Right kidney (tissue), 1 donor: ENCODE data around the gene RAPGEF5.

ENCODE experiments used
- DNase-seq: peaks from one replicate; pipeline ENCODE4 v3.0.0-alpha.2; 2016

RAPGEF5 gene

DNA sequence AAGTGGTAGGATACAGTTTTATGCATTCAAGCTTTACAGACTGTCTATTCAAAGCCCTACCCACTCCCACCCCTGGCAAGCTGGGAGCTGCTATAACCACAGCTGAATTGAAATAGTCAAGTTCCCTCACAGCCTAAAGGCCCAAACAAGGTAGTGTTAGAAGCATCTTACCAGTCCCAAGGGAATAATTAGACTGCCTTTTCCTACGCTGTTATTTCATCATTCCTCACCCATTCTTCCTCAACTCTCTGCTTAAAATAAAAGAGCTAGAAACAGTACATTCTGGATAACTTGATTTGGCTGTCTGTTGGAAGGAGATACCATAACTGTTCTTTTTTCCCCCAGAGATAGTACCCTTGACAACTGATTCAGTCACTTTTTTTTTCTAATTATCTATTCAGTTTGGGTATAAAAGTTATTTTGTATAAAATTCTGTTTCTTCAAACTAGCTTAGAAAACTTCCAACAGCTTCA, 54.0 kb downstream of the RAPGEF5 start:
- DNase-seq, result no peak

- DNase-seq, result no peak
Observed at GRCh38 chr7:22302193-22302592, 54.8 kb downstream of the RAPGEF5 start.

- no peak for DNase-seq
Observed at GRCh38 chr7:22301790-22302189, 55.2 kb downstream of the RAPGEF5 start.

GRCh38 chr7:22300839-22301238, 56.1 kb downstream of the RAPGEF5 start:
- no peak for DNase-seq

DNA sequence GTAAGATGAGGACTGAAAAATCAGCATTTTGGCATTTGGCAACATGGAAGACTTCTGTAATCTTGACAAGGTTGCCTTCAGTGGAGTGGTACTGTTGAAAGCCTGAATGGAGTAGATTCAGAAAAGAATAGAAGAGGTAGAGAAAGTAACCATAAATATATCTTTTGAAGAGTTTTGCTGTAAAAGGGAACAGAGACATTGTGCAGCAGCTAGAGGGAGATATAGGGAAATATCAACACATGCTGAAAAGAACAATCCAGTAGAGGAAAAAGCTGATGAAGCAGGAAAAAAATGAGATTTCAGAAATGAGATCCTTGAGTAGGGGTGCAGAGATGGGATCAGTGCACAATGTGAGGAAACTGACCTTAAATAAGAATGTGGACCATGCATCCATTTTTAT, 60.0 kb downstream of the RAPGEF5 start:
- no peak for DNase-seq

- no peak for DNase-seq
Observed at GRCh38 chr7:22296265-22296566, 60.7 kb downstream of the RAPGEF5 start.

- DNase-seq, result no peak
Observed at GRCh38 chr7:22295402-22296264, 61.3 kb downstream of the RAPGEF5 start.

DNA sequence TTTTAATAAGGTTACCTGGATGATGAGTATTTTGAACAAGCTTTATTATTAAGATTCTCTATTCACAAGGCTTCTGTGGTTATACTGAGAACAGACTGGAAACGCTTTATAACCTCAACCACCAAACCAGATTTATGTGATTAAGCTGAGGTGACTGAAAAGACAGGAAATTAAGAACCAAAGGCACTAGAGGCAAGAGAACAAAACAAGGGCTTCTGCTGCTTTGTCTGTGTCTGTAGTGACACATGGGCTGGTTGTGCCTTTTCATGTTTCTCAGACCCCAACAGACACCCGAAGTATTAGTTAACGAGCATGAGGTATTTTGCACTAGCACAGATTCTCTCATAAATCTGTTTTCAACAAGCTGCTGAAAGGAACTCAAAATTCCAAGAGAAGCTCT, 64.4 kb downstream of the RAPGEF5 start:
- DNase-seq, result no peak

DNA sequence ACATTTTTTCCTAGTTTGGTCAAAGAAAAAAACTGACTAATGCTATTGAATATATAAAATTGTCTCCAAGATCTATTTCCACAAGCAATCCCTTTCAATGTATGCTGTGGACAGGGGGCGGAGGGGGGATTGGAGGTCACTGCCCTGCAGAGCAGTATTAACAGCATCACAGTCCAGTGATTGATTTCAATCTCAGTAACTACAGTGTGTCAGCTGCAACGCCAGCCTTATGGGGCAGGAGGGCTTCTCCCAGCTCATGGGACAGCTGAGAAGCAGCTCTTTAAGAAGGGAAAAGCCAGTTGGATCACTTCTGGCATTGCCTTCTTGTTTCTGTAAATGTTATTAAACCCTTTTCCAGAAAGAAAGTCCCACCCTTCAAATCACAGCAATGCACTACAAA, 65.0 kb downstream of the RAPGEF5 start:
- no peak for DNase-seq

DNA sequence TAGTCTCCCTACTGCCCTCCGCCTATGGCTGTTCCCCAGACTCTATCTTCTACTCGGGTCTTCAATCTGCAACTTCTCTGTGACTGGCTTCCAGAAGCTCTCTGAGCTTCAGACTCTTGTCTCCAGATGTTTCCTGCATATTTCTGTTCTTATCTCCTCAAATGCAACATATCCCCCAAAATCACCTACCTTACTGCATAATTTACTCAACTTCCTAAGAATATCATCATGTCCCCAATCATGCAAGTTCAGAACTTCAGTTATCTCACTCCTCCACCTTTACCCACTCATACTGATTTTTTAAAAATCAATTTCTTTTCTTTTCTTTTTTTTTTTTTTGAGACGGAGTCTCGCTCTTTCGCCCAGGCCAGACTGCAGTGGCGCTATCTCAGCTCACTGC, 68.8 kb downstream of the RAPGEF5 start:
- DNase-seq, result no peak

GRCh38 chr7:22287412-22287811, 69.5 kb downstream of the RAPGEF5 start:
- no peak for DNase-seq

DNA sequence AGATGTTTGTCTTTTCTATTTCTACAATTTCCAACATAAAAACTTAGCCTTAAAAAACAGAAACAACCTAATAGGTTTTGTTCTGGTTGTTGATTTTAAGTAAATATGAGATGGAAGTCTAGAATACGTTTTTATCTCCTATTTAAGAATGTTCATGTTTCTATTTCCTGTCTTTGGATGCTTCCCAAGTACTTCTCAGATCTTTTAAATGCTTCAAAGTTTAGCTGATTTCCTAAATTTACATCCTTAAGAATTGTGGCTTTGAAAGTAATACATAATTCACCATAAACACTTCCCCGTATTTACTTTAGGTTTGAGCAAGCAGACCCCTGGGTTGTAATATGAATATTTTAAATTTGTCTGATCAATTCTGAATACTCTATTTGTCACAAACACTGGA, 70.5 kb downstream of the RAPGEF5 start:
- DNase-seq, result no peak

GRCh38 chr7:22281481-22281880, 75.5 kb downstream of the RAPGEF5 start:
- DNase-seq, result no peak

DNA sequence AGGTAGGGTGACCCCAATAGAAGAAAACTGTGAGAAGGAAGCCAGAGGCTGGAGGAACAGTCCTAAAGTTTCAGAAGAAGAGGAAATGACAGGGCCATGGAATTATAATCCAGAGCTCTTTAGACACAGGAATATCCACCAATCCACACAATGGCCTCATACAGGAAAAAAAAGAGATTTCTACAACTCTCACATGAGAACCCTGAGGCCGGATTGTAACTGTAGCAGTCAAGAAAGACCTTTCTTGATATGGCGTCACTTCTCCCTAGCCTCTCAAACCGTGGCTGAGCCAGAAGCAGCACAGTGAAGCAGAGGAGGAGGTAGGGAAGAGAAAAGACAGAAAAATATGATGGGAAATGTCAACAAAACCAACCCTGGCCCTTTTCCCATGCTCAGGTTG, 76.9 kb downstream of the RAPGEF5 start:
- no peak for DNase-seq

- DNase-seq, result no peak
Observed at GRCh38 chr7:22278660-22279059, 78.3 kb downstream of the RAPGEF5 start.

- no peak for DNase-seq
Observed at GRCh38 chr7:22277375-22277774, 79.6 kb downstream of the RAPGEF5 start.

GRCh38 chr7:22275661-22276060, 81.3 kb downstream of the RAPGEF5 start:
- DNase-seq, result no peak

DNA sequence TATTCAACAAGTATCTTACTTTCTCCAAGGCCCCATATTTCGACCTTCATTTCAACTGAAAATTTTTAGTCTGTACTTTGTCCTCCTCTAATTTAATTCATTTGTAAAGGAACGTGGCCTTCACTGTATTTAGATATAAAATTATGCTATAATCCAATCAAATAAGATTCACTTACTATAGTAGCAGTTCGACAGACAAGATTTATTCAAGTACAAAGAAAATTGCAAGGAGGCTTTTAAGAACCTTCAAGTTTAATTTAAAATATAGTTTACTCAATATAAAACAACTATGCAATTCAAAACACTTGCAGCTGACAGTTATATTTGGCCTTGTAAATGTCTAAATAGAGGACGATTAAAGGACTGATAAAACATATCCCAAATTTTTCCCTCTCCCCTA, 85.6 kb downstream of the RAPGEF5 start:
- DNase-seq, result no peak

DNA sequence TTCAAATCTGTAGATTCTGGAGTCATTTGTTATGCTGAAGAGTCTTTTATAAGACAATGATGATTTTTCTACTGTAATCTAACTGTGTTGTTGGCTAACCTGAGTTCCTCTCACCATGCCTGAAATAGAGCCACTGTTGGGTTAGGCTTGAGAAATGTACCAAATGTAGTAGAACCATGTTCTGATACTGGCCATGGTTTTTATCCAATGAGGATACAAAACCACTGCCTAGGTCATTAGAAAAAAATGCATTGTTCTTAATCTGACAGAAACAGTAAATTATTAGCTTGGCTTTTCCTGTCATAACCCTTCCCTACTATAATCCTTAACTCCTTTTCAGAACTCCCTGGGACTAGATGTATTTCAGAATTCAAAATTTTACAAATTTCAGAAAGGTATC, 86.6 kb downstream of the RAPGEF5 start:
- DNase-seq, result no peak

DNA sequence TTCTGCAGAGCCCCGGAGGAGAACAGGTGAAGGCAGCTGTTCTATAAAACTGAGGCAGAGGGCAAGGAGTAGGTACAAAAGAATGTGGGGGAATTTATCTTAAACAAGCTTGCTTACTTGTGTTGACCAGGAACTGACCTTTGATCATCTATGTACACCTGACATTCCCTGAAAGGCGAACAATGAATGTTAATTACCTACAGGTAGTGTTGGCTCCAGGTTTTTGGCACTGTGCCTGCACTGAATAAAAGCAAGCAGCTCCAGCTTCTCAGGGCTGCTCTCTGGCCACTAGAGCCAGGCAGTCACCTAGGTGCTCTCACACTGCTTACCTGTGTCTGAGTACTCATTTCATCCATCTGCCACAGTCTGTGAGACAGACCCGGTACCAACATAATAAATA, 87.0 kb downstream of the RAPGEF5 start:
- DNase-seq, result no peak

- no peak for DNase-seq
Observed at GRCh38 chr7:22268884-22269421, 88.0 kb downstream of the RAPGEF5 start.

DNA sequence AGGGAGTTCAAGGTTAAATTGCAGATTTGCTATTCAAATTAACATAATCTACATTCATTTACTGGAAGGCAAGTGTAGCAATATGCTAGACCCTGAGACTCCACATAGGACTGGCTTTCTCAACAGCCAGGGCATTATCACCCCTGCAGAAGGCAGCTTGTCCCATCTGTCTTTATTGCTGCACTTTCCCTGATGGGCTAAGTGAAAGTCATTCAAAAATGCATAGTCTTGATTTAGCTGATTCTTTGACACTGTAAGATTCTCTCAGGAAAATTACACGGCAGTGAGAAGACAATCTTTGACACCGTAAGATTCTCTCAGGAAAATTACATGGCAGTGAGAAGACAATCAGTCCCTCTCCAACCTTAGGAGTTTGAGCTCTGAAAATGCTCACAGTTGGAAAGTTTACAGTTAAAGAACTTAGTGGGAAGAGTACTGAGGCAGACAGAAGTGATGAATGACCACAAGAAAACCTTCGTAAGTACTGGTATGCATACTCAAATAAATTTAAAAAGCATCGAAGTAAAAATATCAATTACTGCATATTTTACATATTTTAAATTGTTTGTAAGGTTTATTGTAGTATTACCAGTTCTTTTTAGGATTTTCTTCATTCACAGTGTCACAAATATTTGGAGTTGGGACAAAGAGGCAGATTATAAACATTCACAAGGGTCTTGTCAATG, 88.9 kb downstream of the RAPGEF5 start:
- DNase-seq, result no peak

- DNase-seq, result no peak
Observed at GRCh38 chr7:22262538-22262937, 94.4 kb downstream of the RAPGEF5 start.
